K562 (cell line): ENCODE results near the gene NEDD4L. TPM values are rescaled to one million over a fixed set of nuclear protein-coding genes. Genes with fewer than 3 reads are reported as not detected.
A peak's percentile ranks its signal among the peaks of the same experiment; 100 is the strongest.

Experiments
- BHLHE40 ChIP-seq: IDR thresholded peaks from 2 replicates; pipeline ENCODE4 v1.6.1; 2011; ENCODE audit warnings: low read length, improper control_type of control experiment
- CBX1 ChIP-seq: sonication (generic); IDR thresholded peaks from 2 replicates; pipeline ENCODE4 v1.6.1; 2016; ENCODE audit warnings: antibody characterized with exemption, low read depth, mild to moderate bottlenecking
- CEBPG ChIP-seq, 3 experiments: fragments of 200-800 bp in 1 of 3; sonication (Bioruptor generic) in 1 of 3; sonication (generic) in 1 of 3; formaldehyde crosslinking in 1 of 3; IDR thresholded peaks in 2 of 3; conservative IDR thresholded peaks in 1 of 3; 2 replicates each; pipeline versions ENCODE4 v1.6.1 to v1.8.0; 2016 to 2022; ENCODE audit warnings: missing compliant biosample characterization in 2 of 3, missing genetic modification characterization in 2 of 3, mild to moderate bottlenecking in 1 of 3, missing genetic modification reagents in 1 of 3
- CHD1 ChIP-seq: fragments of 200-600 bp; sonication (generic); IDR thresholded peaks from one replicate; pipeline ENCODE4 v1.6.1; 2012; ENCODE audit warnings: mild to moderate bottlenecking, moderate library complexity, low read length, inconsistent platforms
- DEAF1 ChIP-seq: fragments of 450-650 bp; formaldehyde crosslinking; IDR thresholded peaks from 2 replicates; pipeline ENCODE4 v1.4.0; 2020; ENCODE audit warnings: mild to moderate bottlenecking, moderate library complexity
- GATAD2B ChIP-seq: fragments of 450-650 bp; IDR thresholded peaks from 2 replicates; pipeline ENCODE4 v1.6.1; 2017; ENCODE audit warnings: mild to moderate bottlenecking, borderline replicate concordance
- HES1 ChIP-seq: fragments of 450-650 bp; IDR thresholded peaks from 2 replicates; pipeline ENCODE4 v1.6.1; 2016; ENCODE audit warnings: low read depth, mild to moderate bottlenecking, moderate library complexity
- HNRNPLL ChIP-seq: fragments of 200-400 bp; formaldehyde crosslinking; IDR thresholded peaks from 2 replicates; pipeline ENCODE4 v1.6.1; 2017; ENCODE audit warnings: low read length, low read depth, mild to moderate bottlenecking; ENCODE audit not compliant: poor library complexity, severe bottlenecking
- PBX2 ChIP-seq, 2 experiments: IDR thresholded peaks in 1 of 2; conservative IDR thresholded peaks in 1 of 2; 2 replicates each; pipeline ENCODE4 v1.6.1; 2016; ENCODE audit warnings: low read depth in 2 of 2, mild to moderate bottlenecking in 1 of 2, missing compliant biosample characterization in 1 of 2, missing genetic modification characterization in 1 of 2, moderate library complexity in 1 of 2
- POLR2A ChIP-seq: fragments of 450-650 bp; conservative IDR thresholded peaks from 2 replicates; pipeline ENCODE4 v1.6.1; 2016
- SMARCC2 ChIP-seq: fragments of 450-650 bp; IDR thresholded peaks from 2 replicates; pipeline ENCODE4 v1.6.1; 2017; ENCODE audit warnings: antibody characterized with exemption, moderate library complexity, mild to moderate bottlenecking, low read depth
- TAF9B ChIP-seq: fragments of 450-650 bp; IDR thresholded peaks from 2 replicates; pipeline ENCODE4 v1.6.1; 2018; ENCODE audit warnings: mild to moderate bottlenecking; ENCODE audit not compliant: partially characterized antibody
- TGIF2 ChIP-seq: sonication (generic); formaldehyde crosslinking; IDR thresholded peaks from 2 replicates; pipeline ENCODE4 v1.8.1; 2022; ENCODE audit warnings: mild to moderate bottlenecking, missing genetic modification reagents, moderate library complexity
- ZBTB8A ChIP-seq: fragments of 450-650 bp; IDR thresholded peaks from 2 replicates; pipeline ENCODE4 v1.6.1; 2018; ENCODE audit warnings: mild to moderate bottlenecking, moderate library complexity; ENCODE audit not compliant: partially characterized antibody
- ZC3H11A ChIP-seq: IDR thresholded peaks from 2 replicates; pipeline ENCODE4 v1.6.1; 2012; ENCODE audit warnings: low read depth, low read length, improper control_type of control experiment
- ZNF586 ChIP-seq: fragments of 450-650 bp; formaldehyde crosslinking; conservative IDR thresholded peaks from 2 replicates; pipeline ENCODE4 v1.4.0; 2020; ENCODE audit warnings: mild to moderate bottlenecking, moderate library complexity
- ZNF592 ChIP-seq: fragments of 450-650 bp; IDR thresholded peaks from 2 replicates; pipeline ENCODE4 v1.6.1; 2017; ENCODE audit warnings: antibody characterized with exemption, mild to moderate bottlenecking
- polyA plus RNA-seq, 8 experiments: library from polyadenylated mRNA; depleted of rRNA in 4 of 8; stranded (reverse) in 5 of 8; unstranded in 3 of 8; fragments of >200 nt; fragmentation: Nextera tagmentation in 2 of 8; fragmentation: Illumina TruSeq in 1 of 8; extraction: Ambion mirVana in 2 of 8; extraction: Trizol in 1 of 8; gene quantifications; 2 replicates each; pipeline versions ENCODE4 v1.2.1 to v1.2.3, GENCODE V29; 2011 to 2014; ENCODE audit warnings: inconsistent platforms in 1 of 8, missing spikeins in 1 of 8
- total RNA-seq, 7 experiments: library from RNA; depleted of rRNA in 6 of 7; stranded (reverse); fragments of >200 nt in 6 of 7; fragmentation: Illumina TruSeq in 2 of 7; extraction: Trizol in 2 of 7; gene quantifications; 2 replicates each; pipeline versions ENCODE4 v1.2.1 to v1.2.3, GENCODE V29; 2011 to 2021; ENCODE audit warnings: low replicate concordance in 1 of 7

NEDD4L gene
- total and polyA plus RNA-seq, 9 of the 15 experiments (the other 6 are each of a cell fraction or from before 2014, with no cell fraction given): 8.1 to 33.4 (median 19.9) TPM

- TF ChIP-seq CBX1 (no peak), TGIF2 (CRISPR knock-in tag) (no peak), PBX2 (CRISPR knock-in tag; IDR thresholded peaks at IDR 0.05; ENCODE audit: low read depth) (no peak), PBX2 (tag; conservative IDR thresholded peaks at IDR 0.05; ENCODE audit: low read depth) (no peak), TAF9B (no peak), BHLHE40 (no peak; the same call in 1 of the 2 replicates), HES1 (no peak), SMARCC2 (no peak), HNRNPLL (peak; percentile 14), GATAD2B (0 out of 2 replicates have a peak, but pooled peaks have one; percentile 3), CHD1 (peak; percentile 17), ZNF586 (CRISPR knock-in tag) (no peak), ZBTB8A (no peak), ZC3H11A (no peak), POLR2A (no peak), DEAF1 (no peak), CEBPG (CRISPR knock-in tag; IDR thresholded peaks at IDR 0.05) (peak; percentile 55; the same call in 1 of the 2 replicates), CEBPG (tag; conservative IDR thresholded peaks at IDR 0.05 in 1 of 2, IDR thresholded peaks at IDR 0.05 in 1 of 2) (peak; percentile 18 to 72; a peak in 2 of 4 replicates), ZNF592 (no peak)
Observed at GRCh38 chr18:58044370-58045241, 580 bp downstream of the NEDD4L start (continued).
